BLaER1 treated with 17β-estradiol and CSF1 and Interleukin-3, amounts not matched to agents 10 nM and 100 nM (cell line): ENCODE data around the gene LIMD2.
"Not testable (repeated sequence)": the region's sequence is repeated elsewhere in the genome, so short reads cannot be mapped to it uniquely, and the experiment has no call there.

ENCODE experiments used
- H3K27ac ChIP-seq, 11 experiments: shearing (Covaris generic); formaldehyde crosslinking; 2 replicates each; pipeline ENCODE4 v1.8.1; 2022
- H3K27me3 ChIP-seq, 11 experiments: shearing (Covaris generic); formaldehyde crosslinking; 2 replicates each; pipeline ENCODE4 v1.8.1; 2022
- H3K36me3 ChIP-seq, 11 experiments: shearing (Covaris generic); formaldehyde crosslinking; 2 replicates each; pipeline ENCODE4 v1.8.1; 2022
- H3K4me1 ChIP-seq, 10 experiments: shearing (Covaris generic); formaldehyde crosslinking; 2 replicates each; pipeline ENCODE4 v1.8.1; 2022
- H3K4me2 ChIP-seq, 11 experiments: shearing (Covaris generic); formaldehyde crosslinking; 2 replicates each; pipeline ENCODE4 v1.8.1; 2022
- H3K4me3 ChIP-seq, 10 experiments: shearing (Covaris generic); formaldehyde crosslinking; 2 replicates each; pipeline ENCODE4 v1.8.1; 2022
- H3K9ac ChIP-seq, 11 experiments: shearing (Covaris generic); formaldehyde crosslinking; 2 replicates each; pipeline ENCODE4 v1.8.1; 2022
- H3K9me3 ChIP-seq, 11 experiments: shearing (Covaris generic); formaldehyde crosslinking; replicated peaks in 1 of 11; 2 replicates each; pipeline ENCODE4 v1.8.1; 2022
- H4K20me1 ChIP-seq, 11 experiments: shearing (Covaris generic); formaldehyde crosslinking; 2 replicates each; pipeline ENCODE4 v1.8.1; 2022
- Cebpa-rat ChIP-seq, 11 experiments: shearing (Covaris generic); IDR thresholded peaks; 2 replicates each; pipeline ENCODE4 v1.8.1; 2022

LIMD2 gene

DNA sequence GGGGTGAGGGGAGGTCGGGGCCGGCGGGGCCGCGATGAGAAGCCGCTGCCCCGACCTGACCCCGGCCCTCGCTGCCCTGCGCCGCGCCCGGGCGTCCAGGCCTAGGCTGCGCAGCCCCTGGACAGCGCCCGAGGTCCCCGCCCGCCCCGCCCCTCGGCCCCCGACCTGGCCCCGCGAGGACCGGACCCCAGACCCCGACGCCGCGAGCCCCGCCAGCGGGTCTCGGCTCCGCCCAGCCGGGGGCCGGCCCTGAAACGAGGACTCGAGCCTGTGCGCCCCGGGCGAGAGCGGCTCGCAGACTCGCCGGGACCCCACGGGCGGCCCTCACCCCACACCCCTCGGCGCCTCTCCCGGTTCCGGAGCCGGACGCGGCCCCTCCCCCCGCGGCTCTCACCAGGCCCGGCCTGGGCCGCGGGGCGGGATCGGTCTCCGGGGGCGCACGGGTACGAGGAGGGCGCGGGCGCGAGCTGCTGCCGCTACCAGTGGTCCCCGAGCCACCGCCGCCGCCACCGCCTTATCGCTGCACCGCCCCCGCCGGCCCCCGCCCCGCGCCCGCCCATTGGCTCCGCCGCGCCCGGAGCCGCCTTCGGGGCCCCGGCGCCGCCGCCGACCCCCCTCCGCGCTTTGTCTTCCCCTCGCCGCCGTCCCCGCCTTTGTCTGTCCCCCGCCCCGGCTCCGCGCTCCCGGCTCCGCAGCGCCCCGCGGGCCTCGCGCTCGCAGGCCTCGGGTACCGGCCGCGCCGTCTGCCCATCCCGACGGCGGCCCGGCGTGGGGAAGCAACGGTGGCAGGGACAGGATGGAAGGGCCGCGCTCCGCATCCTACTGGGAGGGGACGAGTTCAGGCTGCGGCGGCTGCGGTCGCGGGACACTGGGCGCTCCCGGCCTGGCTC, at the start of gene LIMD2:
Gene LIMD2, minus strand, starts transcription at position 488 of the 890 bp plus-strand sequence. CDS start 827 bp downstream, outside the sequence.
- Histone ChIP-seq H3K27ac (peak within 1 kb of the TSS; percentile 86 to 100 (median 99)), H3K36me3 (peaks cover 22 to 61% (median 48%) of the 10 kb centered on the region in 11 experiments; a peak in 21 of 22 replicates), H3K9me3 (no peaks in the 10 kb centered on the region), H3K4me3 (peak within 1 kb of the TSS; percentile 64 to 99 (median 89)), H3K27me3 (no peaks in the 10 kb centered on the region), H3K4me1 (peaks cover 76 to 84% (median 78%) of the 10 kb centered on the region in 10 experiments), H3K4me2 (peak within 1 kb of the TSS; percentile 93 to 100 (median 99)), H3K9ac (peak within 1 kb of the TSS; percentile 89 to 99 (median 97)), H4K20me1 (peaks cover 28 to 71% (median 62%) of the 10 kb centered on the region in 11 experiments; a peak in 21 of 22 replicates)
- TF ChIP-seq Cebpa-rat (IDR thresholded peaks at IDR 0.05): no peak

DNA sequence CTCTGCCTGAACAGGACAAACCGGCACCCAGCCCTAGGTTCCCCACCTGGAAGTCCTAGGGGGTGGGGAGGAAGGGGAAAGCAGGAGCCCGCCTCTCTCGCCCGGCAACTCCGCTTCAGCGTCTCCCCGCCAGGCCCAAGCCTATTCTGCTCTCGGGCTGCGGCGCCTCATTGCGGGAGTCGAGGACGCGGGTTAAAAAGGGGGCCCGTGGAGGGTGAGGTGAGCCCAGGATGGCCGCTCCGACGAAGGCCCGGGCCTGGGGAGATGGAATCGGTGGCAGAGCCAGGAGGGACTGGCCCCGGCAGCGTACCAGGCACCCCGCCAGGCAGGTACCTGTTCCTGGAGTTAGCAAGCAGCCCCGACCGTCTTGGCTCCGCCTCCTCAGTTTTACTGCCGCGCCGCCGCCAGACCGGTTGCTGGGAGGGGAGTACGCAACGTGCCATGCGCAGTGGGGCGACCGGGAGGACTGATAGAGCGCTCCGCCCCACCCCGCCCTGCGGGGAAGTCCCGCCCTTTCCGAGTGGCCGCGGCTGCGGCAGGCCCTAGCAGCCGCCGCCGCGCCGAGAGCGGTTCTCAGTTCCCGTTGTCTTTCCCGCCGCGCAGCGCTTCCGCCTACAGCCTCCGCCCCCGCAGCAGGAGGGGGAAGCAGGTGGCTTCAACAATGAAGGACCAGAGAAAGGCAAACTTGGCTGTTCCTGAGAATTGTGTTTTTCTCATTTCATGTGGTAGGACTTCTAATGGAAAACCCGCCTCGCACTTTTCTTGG, 41.7 kb upstream of the LIMD2 start, which contains the start of gene STRADA:
Gene STRADA, minus strand, starts transcription at position 392 of the 766 bp plus-strand sequence. CDS start 13,430 bp downstream, outside the sequence.
- no peak for TF ChIP-seq Cebpa-rat (IDR thresholded peaks at IDR 0.05)
- H3K4me1 ChIP-seq: peaks cover 23 to 43% (median 28%) of the 10 kb centered on the region in 10 experiments
- H3K9me3 ChIP-seq: no peaks in the 10 kb centered on the region
- H3K9ac ChIP-seq: peak within 1 kb of the TSS; percentile 90 to 96 (median 93)
- peaks cover 0 to 10% (median 0%) of the 10 kb centered on the region in 11 experiments; a peak in 3 of 22 replicates for H4K20me1 ChIP-seq
- no peaks in the 10 kb centered on the region for H3K27me3 ChIP-seq
- peak within 1 kb of the TSS; percentile 82 to 93 (median 89) for H3K27ac ChIP-seq
- H3K4me3 ChIP-seq: peak within 1 kb of the TSS; percentile 84 to 99 (median 88)
- peak within 1 kb of the TSS; percentile 83 to 96 (median 91) for H3K4me2 ChIP-seq
- H3K36me3 ChIP-seq: peaks cover 11 to 39% (median 21%) of the 10 kb centered on the region in 11 experiments; a peak in 21 of 22 replicates

DNA sequence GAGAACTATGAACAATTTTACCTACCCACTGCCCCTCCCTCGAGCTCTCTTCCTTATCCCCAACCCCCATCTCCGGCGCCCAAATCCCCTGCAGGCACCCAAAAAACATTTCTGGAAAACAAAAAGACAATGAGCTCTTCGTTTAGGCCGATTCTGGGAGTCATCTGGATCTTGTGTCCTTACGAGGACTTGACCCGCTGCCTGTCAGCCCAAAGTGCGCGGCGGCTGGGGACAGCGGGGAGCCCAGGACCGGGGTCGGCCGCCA, 41.1 kb upstream of the LIMD2 start:
- peaks cover 8 to 34% (median 16%) of the 10 kb centered on the region in 11 experiments; a peak in 21 of 22 replicates for H3K36me3 ChIP-seq
- peaks cover 0 to 12% (median 0%) of the 10 kb centered on the region in 11 experiments; a peak in 9 of 22 replicates for H4K20me1 ChIP-seq
- H3K4me1 ChIP-seq: peaks cover 24 to 48% (median 28%) of the 10 kb centered on the region in 10 experiments
- peak overlapping the region; percentile 90 to 96 (median 93) for H3K9ac ChIP-seq
- H3K27me3 ChIP-seq: no peaks in the 10 kb centered on the region
- H3K27ac ChIP-seq: peak overlapping the region; percentile 82 to 93 (median 89)
- H3K4me2 ChIP-seq: peak overlapping the region; percentile 80 to 94 (median 87)
- TF ChIP-seq Cebpa-rat (IDR thresholded peaks at IDR 0.05): no peak
- peak overlapping the region; percentile 84 to 99 (median 88) for H3K4me3 ChIP-seq
- H3K9me3 ChIP-seq: no peaks in the 10 kb centered on the region

DNA sequence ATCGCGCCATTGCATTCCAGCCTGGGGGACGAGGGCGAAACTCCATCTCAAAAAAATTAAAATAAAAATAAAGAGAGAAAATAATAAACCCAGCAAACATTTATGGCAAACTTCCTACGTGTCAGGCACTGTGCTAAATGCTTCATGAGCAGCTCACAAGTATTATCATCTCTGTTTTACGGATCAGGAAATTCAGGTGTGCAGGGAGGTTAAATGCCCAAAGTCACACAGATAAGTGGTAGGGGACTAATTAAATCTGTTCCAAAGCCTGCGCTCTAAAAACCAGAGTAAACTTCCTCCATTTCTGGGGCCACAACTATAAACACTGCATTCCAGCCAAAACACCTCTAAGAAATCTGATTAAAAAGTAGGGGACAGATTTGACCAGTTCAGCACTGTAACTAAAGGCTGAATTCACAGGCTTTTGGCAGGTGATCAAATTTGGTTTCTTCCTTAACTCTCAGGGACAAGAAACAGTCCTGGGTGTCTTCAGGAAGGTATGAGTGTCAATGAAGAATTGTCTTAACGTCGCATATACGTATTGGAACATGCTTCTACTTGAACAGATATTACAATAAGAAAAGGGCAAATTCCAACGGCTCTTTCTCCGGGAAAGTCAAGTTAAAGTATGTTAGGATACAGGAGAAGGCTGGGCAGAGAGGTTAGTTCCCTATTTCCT, 40.7 kb upstream of the LIMD2 start:
- H3K27me3 ChIP-seq: no peaks in the 10 kb centered on the region
- H3K36me3 ChIP-seq: peaks cover 3 to 34% (median 15%) of the 10 kb centered on the region in 11 experiments; a peak in 21 of 22 replicates
- peak overlapping the region; percentile 80 to 94 (median 87) for H3K4me2 ChIP-seq
- H4K20me1 ChIP-seq: peaks cover 0 to 13% (median 4%) of the 10 kb centered on the region in 11 experiments; a peak in 9 of 22 replicates
- H3K4me3 ChIP-seq: peak overlapping the region; percentile 84 to 99 (median 88)
- H3K4me1 ChIP-seq: peaks cover 24 to 53% (median 30%) of the 10 kb centered on the region in 10 experiments
- no peaks in the 10 kb centered on the region for H3K9me3 ChIP-seq
- no peak for TF ChIP-seq Cebpa-rat (IDR thresholded peaks at IDR 0.05)
- H3K27ac ChIP-seq: peak overlapping the region; percentile 82 to 93 (median 89)
- peak overlapping the region; percentile 90 to 96 (median 93) for H3K9ac ChIP-seq

DNA sequence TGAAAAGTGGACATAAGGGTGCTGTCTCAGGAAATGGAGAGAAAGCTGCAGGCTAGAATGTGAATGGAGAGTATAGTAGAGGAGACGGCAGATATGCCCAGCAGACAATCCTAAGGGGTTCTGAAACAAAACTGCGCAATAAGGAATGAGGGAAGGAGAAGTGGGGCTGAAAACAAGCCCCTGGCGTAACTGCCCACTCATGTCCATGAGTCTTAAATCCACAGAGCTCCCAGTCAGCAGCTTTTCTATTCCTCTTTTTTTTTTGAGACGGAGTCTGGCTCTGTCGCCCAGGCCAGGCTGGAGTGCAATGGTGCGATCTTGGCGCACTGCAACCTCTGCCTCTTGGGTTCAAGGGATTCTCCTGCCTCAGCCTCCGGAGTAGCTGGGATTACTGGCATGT, 35.8 kb upstream of the LIMD2 start:
- H3K4me2 ChIP-seq: peak overlapping the region in 3 of 11 experiments; percentile 46 to 70 (median 66); a peak in 6 of 22 replicates
- TF ChIP-seq Cebpa-rat (IDR thresholded peaks at IDR 0.05): no peak
- H3K27ac ChIP-seq: no peak overlapping the region
- no peaks in the 10 kb centered on the region for H3K9me3 ChIP-seq
- H3K9ac ChIP-seq: no peak overlapping the region
- no peaks in the 10 kb centered on the region for H3K27me3 ChIP-seq
- H3K4me1 ChIP-seq: peaks cover 7 to 57% (median 7%) of the 10 kb centered on the region in 10 experiments
- H3K36me3 ChIP-seq: peaks cover 4 to 44% (median 25%) of the 10 kb centered on the region in 11 experiments; a peak in 18 of 22 replicates
- peaks cover 0 to 46% (median 8%) of the 10 kb centered on the region in 11 experiments; a peak in 11 of 22 replicates for H4K20me1 ChIP-seq
- no peak overlapping the region for H3K4me3 ChIP-seq

- H3K4me1 ChIP-seq: peaks cover 0 to 4% (median 0%) of the 10 kb centered on the region in 10 experiments; a peak in 1 of 20 replicates
- H3K9ac ChIP-seq: no peak overlapping the region
- no peaks in the 10 kb centered on the region for H3K27me3 ChIP-seq
- peaks cover 0 to 3% (median 0%) of the 10 kb centered on the region in 11 experiments; a peak in 1 of 22 replicates for H4K20me1 ChIP-seq
- no peak overlapping the region for H3K4me3 ChIP-seq
- no peak for TF ChIP-seq Cebpa-rat (IDR thresholded peaks at IDR 0.05)
- H3K4me2 ChIP-seq: no peak overlapping the region
- H3K27ac ChIP-seq: no peak overlapping the region
- no peaks in the 10 kb centered on the region for H3K9me3 ChIP-seq
- peaks cover 59 to 99% (median 78%) of the 10 kb centered on the region in 11 experiments for H3K36me3 ChIP-seq
These were observed 22.5 kb upstream of the LIMD2 start for GRCh38 chr17:63722403-63722802.

DNA sequence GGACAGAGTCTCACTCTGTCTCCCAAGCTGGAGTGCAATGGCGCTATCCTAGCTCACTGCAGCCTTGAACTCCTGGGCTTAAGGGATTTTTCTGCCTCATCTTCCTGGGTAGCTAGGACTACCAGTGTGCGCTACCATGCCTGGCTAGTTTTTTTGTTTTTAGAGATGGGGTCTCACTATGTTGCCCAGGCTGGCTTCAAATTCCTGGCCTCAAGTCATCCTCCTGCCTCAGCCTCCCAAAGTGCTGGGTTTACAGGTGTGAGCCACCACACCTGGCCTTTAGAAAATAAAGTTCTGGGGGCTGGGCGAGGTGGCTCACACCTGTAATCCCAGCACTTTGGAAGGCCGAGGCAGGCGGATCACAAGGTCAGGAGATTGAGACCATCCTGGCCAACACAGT, 20.3 kb upstream of the LIMD2 start:
- H3K36me3 ChIP-seq: peaks cover 51 to 99% (median 77%) of the 10 kb centered on the region in 11 experiments
- H3K4me3 ChIP-seq, H3K4me1 ChIP-seq, H3K27ac ChIP-seq, H3K9me3 ChIP-seq, H3K27me3 ChIP-seq, H3K9ac ChIP-seq, H3K4me2 ChIP-seq, H4K20me1 ChIP-seq: not testable (repeated sequence)

- H3K4me1 ChIP-seq: peaks cover 0 to 7% (median 1%) of the 10 kb centered on the region in 10 experiments; a peak in 10 of 20 replicates
- no peak overlapping the region for H3K4me2 ChIP-seq
- H3K9ac ChIP-seq: no peak overlapping the region
- H4K20me1 ChIP-seq: no peaks in the 10 kb centered on the region; a peak in 1 of 22 replicates
- no peaks in the 10 kb centered on the region for H3K9me3 ChIP-seq
- TF ChIP-seq Cebpa-rat (IDR thresholded peaks at IDR 0.05): no peak
- H3K27me3 ChIP-seq: no peaks in the 10 kb centered on the region
- H3K4me3 ChIP-seq: no peak overlapping the region
- no peak overlapping the region for H3K27ac ChIP-seq
- H3K36me3 ChIP-seq: peaks cover 50 to 99% (median 77%) of the 10 kb centered on the region in 11 experiments
These were observed 19.1 kb upstream of the LIMD2 start for GRCh38 chr17:63718988-63719387.
